HuH-7 (cell line): Measurements from ENCODE around the gene C1orf185.
A peak's percentile ranks its signal among the peaks of the same experiment; 100 is the strongest.
"Not testable (repeated sequence)": the region's sequence is repeated elsewhere in the genome, so short reads cannot be mapped to it uniquely, and the experiment has no call there.

Source experiments
- DNase-seq: peaks from one replicate; pipeline ENCODE4 v3.0.0; 2011; ENCODE audit warnings: low spot score

The C1orf185 gene

DNA sequence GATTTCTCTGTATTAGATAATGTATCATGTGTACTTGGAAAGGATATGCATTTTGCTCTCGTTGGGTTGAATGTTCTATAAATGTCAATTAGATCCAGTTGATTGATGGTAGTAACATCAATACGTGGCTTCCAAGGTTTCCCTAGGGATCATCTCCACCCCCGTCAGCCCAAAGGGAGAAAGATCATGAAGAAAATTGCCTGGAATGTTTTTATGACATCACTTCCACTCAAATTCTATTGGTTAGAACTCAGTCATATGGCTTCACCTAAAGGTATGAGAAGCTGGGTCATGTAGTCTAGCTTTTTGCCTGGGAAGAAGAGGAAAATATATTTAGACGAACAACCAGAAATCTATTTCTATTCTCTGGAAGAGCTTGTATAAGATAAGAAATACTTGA, at the start of gene C1orf185:
Gene C1orf185, plus strand, starts transcription at position 253 of the 400 bp plus-strand sequence. Its CDS starts 6 bp downstream, at position 259.
- DNase-seq = no peak

- DNase-seq = peak; percentile 23
Measured at GRCh38 chr1:51058858-51059257, 43.2 kb upstream of the C1orf185 start.

- no peak for DNase-seq
Measured at GRCh38 chr1:51061231-51061918, 40.7 kb upstream of the C1orf185 start.

- DNase-seq = no peak
Measured at GRCh38 chr1:51063121-51063520, 38.9 kb upstream of the C1orf185 start.

GRCh38 chr1:51070011-51070410, 32.0 kb upstream of the C1orf185 start:
- DNase-seq = no peak

GRCh38 chr1:51070640-51071039, 31.4 kb upstream of the C1orf185 start:
- no peak for DNase-seq

DNA sequence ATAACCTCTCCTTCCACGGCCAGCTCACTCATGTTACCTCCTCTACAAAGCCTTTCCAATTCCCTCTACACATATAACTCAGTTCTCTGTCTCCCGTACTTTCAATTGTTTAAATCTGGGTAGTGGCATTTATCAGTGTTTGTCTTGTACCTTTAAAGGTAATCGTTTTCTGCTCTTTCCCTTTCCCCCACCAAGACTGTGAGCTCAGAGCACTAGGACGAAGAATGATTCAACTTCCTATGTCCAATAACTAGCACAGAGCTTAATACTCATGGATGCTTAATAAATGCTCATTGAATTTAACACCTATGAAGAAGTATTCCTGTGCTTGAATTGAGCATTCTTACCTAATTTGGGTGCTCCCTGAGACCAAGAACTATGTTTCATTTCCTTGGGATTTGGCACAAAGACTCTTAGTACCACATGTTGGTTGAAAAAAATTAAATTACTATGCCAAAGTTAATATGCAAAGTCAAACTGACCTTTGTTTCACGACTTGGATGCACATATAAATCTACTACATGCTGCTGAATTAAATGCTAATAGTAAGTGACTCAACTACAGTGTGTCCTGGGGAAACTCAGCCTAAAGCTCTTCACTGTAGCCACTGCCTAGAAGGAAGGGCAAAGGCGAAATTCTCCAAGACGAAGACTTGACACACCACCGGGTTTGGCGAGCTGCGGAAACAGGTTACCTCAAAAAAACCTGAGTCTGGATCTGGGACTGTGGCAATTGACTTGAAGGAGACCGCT, 30.6 kb upstream of the C1orf185 start:
- DNase-seq = no peak

- DNase-seq = peak; percentile 26
Measured at GRCh38 chr1:51072043-51072439, 30.0 kb upstream of the C1orf185 start.

- no peak for DNase-seq
Measured at GRCh38 chr1:51072651-51073050, 29.4 kb upstream of the C1orf185 start.

GRCh38 chr1:51073456-51073855, 28.6 kb upstream of the C1orf185 start:
- no peak for DNase-seq

DNA sequence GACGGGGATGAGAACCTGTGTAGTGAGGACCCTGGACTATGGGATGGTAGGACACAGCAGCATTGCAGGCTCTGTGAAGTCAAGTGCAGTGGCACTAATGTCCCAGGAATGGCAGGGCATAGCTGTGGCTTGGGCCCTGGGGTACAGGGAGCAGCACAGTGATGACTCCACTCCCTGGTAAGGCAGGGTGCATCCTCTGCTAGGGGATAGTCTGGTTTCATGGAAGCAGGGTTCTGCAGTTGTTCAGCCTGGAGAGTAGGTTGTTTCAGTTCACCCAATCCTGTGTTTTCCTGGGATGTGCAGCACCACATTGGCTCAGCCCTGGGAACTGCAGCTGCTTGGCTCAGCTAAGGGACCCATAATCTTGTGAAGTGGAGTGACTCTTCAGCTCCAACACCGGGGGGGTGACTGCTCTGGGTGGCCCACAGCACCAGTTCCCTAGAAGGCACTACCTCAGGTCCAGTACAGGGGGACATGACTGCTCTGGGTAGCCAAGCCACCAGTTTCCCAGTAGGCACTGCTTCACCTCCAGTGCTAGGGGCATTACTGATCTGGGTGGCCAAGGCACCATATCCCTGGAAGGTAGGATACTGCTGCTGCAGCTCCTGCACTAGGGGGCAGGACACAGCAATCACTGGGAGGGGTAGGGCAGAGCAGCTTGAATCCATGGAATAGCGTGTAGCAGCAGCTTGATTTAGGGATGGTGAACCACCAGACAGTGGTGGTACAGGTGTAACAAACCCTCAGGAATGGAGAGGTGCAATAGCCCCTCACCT, 15.3 kb upstream of the C1orf185 start:
- DNase-seq = peak; percentile 5

DNA sequence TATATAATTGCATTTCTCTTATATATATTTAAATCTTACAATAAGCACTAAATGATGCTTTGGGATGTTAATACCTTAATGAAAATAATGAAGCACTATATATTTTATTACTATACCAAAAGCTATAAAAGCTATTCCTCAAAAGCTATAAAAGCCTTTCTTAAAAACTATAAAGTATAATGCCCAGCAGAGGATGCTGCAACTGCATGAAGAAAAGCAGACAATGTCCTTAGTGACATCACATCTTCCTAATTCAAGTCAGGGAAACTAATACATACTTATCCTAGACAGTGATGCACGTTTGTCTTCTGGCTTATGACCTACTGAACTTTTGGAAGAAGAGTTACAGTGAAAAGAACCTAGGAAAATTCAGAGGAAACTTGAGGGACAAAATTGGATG, 13.6 kb upstream of the C1orf185 start:
- DNase-seq = no peak

DNA sequence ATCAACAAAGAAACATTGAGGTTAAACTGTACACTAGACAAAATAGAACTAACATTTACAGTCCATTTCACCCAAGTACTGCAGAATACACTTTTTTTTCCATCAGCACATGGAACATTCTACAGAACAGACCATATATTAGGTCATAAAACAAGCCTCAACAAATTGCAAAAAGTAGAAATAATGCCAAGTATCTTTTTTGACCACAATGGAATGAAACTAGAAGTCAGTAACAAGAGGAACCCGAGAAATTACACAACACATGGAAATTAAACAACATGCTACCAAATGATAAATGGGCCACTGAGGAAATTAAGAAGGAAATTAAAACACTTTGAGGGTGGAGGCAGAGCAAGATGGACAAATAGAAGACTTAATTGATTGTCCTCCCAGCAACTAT, 8.4 kb upstream of the C1orf185 start:
- no peak for DNase-seq

DNA sequence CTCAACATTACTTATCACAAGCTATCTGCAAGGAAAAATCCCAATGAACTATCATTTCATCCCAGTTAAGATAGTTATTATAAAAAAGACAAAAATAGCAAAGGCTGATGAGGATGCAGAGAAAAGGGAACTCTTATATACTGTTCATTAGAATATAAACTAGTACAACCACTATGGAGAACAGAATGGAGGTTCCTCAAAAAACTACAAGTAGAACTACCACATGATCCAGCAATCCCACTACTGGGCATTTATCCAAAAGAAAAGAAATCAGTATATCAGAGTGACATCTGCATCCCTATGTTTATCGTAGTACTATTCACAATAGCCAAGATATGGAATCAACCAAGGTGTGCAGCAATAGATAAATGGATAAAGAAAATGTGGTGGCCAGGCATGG, 4.9 kb upstream of the C1orf185 start:
- no peak for DNase-seq

DNA sequence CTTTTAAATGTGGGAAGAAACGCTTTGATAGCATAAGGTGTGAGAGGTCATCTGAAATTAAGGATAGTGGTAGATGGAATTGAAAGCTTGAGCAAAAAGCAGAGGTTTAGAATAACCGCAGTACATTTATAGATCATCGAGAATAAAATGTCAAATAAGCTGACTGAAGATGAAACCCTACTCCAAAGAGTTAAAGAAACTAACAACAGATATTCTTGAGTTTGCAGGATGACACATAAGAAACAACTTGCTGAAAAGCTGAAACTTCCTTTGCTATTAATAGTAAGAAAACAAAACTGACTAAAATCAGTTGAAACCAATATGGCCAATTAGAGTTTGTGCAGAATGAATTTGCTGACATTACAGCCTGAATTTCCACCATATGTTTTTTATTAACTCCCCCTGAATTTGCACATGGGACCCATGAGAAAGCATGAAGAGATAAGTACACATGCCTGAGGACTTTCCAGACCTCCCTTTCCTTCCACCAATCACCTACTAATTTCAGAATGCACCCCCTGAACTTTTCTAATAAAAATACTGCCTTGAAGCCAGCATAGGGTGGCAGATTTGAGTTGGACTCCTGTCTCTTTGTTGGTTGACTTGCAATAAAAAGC, 1.7 kb upstream of the C1orf185 start:
- no peak for DNase-seq

GRCh38 chr1:51114137-51114536, 12.1 kb downstream of the C1orf185 start:
- DNase-seq = no peak

GRCh38 chr1:51115714-51116404, 13.8 kb downstream of the C1orf185 start:
- DNase-seq = no peak

DNA sequence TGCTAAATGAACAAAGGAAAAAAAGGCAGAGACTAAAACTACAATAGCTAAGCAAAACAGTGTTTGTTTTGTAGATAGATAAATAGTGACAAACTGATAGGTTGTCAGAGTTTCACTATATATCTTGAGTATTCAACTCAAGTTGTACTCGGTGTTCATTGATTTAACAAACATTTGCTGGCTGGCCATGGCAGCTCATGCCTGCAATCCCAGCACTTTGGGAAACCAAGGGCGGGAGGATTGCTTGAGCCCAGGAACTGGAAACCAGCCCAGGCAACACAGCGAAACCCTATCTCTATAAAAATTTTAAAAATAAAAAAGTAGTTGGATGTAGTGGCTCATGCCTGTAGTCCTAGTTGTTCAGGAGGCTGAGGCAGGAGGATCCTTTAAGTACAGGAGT, 17.3 kb downstream of the C1orf185 start:
- no peak for DNase-seq

- no peak for DNase-seq
Measured at GRCh38 chr1:51120629-51121028, 18.6 kb downstream of the C1orf185 start.

DNA sequence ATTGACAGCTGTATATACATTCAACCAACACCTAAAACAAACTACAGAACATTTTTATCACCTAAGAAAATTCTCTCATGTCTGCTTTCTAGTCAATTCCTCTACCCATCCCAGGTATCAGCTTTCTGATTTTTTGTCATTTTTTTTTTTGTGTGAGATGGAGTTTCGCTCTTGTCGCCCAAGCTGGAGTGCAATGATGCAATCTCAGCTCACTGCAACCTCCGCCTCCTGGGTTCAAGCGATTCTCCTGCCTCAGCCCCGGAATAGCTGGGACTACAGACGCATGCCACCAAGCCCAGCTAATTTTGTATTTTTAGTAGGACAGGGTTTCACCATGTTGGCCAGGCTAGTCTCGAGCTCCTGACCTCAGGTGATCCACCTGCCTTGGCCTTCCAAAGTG, 25.1 kb downstream of the C1orf185 start:
- not testable (repeated sequence) for DNase-seq

DNA sequence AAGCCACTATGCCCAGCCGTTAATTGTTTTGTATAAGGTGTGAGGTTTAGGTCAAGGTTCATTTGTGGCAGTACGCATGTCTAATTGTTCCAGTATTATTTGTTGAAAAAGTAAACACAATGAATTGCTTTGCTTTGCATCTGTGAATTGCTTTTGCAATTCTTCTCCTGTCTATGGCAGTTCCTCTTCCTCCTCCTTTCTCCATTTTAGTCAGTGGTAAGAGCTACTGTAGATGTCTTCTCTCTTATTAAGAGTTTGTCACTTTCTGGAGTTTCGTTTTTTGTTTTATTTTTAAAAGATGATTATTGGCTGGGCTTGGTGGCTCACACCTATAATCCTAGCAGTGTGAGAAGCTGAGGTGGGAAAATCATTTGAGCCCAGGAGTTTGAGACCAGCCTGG, 29.2 kb downstream of the C1orf185 start:
- DNase-seq = no peak

- DNase-seq = no peak
Measured at GRCh38 chr1:51133045-51133444, 31.0 kb downstream of the C1orf185 start.
